ENCODE data around the gene CREBBP. TPM values are rescaled to one million over a fixed set of nuclear protein-coding genes. Genes with fewer than 3 reads are reported as not detected.

CREBBP gene
- total and polyA plus RNA-seq, 2 experiments from 2014 or later = 36.9 to 54.8 TPM

DNA sequence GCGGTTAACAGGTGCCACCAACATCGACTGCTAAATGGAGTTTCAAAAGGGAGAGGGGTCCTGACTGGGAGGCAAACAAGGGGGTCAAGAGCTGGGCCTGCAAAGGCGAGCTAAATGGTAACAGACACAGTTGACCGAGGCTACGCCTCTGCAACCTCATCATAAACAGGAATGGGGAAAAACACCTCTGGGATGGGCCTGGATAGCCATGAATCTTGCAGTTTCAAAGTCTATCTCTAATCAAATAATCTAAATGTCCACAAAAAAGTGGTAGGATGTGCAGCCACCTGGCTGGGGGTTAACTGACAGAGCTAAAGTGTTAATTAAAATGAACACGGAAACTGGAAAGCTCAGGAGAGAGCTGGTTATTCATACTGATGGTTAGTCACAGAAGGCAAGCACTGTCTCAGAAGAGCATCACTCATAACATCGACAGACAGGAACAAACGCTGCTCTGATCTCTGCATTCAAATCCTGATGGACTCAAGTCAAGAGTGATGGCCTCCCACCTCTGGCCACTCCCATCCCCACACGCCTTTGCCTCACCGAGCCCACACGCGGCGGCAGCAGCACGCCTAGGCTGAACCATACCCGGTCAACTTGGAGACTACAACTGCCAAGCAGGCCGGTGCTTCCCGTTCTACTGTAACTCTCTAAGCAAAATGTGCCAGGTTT, 56.3 kb downstream of the CREBBP start:
- H3K27me3 ChIP-seq (ENCODE audit: insufficient read depth) = no peaks in the 10 kb centered on the region
- DNase-seq (ENCODE audit: low spot score) (no peak), ATAC-seq (peak; percentile 40)
- no peaks in the 10 kb centered on the region for H3K9me2 ChIP-seq (ENCODE audit: insufficient read depth)
- no peak overlapping the region for H3K4me3 ChIP-seq
- Mint-ChIP-seq H3K9me3 (no peaks in the 10 kb centered on the region), H3K36me3 (ENCODE audit: low read depth) (no peaks in the 10 kb centered on the region), H3K27ac (no peak overlapping the region; the same call in 1 of the 2 replicates), H3K27me3 (ENCODE audit: insufficient read depth, low read depth, poor library complexity) (peaks cover 1% of the 10 kb centered on the region), H3K4me3 (no peak overlapping the region), H3K4me1 (peaks cover 33% of the 10 kb centered on the region)
- no peak overlapping the region for H3K4me2 ChIP-seq
- peaks cover 84% of the 10 kb centered on the region for H4K20me1 ChIP-seq (replicated peaks; ENCODE audit: insufficient read depth)
- TF ChIP-seq, protein P1, sequence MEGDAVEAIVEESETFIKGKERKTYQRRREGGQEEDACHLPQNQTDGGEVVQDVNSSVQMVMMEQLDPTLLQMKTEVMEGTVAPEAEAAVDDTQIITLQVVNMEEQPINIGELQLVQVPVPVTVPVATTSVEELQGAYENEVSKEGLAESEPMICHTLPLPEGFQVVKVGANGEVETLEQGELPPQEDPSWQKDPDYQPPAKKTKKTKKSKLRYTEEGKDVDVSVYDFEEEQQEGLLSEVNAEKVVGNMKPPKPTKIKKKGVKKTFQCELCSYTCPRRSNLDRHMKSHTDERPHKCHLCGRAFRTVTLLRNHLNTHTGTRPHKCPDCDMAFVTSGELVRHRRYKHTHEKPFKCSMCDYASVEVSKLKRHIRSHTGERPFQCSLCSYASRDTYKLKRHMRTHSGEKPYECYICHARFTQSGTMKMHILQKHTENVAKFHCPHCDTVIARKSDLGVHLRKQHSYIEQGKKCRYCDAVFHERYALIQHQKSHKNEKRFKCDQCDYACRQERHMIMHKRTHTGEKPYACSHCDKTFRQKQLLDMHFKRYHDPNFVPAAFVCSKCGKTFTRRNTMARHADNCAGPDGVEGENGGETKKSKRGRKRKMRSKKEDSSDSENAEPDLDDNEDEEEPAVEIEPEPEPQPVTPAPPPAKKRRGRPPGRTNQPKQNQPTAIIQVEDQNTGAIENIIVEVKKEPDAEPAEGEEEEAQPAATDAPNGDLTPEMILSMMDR (conservative IDR thresholded peaks at IDR 0.05; ENCODE audit: low read depth in 2 of 2) = no peak
- TF ChIP-seq ZNF114 (CRISPR knock-in tag; IDR thresholded peaks at IDR 0.05) (no peak), STAT1 (IDR thresholded peaks at IDR 0.05; ENCODE audit: unreplicated experiment) (no peak), EZH2phosphoT487 (IDR thresholded peaks at IDR 0.05; ENCODE audit: unreplicated experiment) (no peak)
- TF ChIP-seq, protein P2, sequence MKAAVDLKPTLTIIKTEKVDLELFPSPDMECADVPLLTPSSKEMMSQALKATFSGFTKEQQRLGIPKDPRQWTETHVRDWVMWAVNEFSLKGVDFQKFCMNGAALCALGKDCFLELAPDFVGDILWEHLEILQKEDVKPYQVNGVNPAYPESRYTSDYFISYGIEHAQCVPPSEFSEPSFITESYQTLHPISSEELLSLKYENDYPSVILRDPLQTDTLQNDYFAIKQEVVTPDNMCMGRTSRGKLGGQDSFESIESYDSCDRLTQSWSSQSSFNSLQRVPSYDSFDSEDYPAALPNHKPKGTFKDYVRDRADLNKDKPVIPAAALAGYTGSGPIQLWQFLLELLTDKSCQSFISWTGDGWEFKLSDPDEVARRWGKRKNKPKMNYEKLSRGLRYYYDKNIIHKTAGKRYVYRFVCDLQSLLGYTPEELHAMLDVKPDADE (IDR thresholded peaks at IDR 0.05) = no peak
- no peak overlapping the region for H2AFZ ChIP-seq
- peaks cover 2% of the 10 kb centered on the region; the same call in 1 of the 2 replicates for H3F3A ChIP-seq (replicated peaks; ENCODE audit: low read depth)
- H3K79me2 ChIP-seq (replicated peaks; ENCODE audit: insufficient read depth) = peaks cover 100% of the 10 kb centered on the region
- no peaks in the 10 kb centered on the region for H3K36me3 ChIP-seq (ENCODE audit: insufficient read depth)
- peaks cover 20% of the 10 kb centered on the region for H3K4me1 ChIP-seq (ENCODE audit: insufficient read depth)
- no peak overlapping the region for H3K27ac ChIP-seq (ENCODE audit: low read depth)

DNA sequence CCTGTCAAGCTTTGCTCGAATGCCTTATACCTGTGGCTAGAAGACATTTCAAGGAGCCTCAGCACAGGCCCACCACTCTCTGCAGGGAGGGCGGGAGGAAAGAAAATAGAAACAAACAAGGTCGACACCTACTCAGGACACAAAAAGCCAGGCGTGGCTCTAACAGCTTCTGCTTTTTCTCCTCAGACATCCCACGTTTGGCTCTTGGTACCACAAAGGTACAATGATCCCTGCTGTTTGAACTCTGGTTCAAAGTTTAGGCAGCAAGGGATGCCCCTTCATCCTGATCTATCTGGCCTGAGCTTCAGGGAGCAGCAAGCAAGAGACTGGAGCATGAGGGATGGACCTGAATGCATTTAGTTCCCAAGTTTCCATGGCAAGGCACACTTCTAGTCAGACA, 57.1 kb downstream of the CREBBP start:
- Histone ChIP-seq H2AFZ (no peak overlapping the region), H3K27me3 (ENCODE audit: insufficient read depth) (no peaks in the 10 kb centered on the region), H3K4me1 (ENCODE audit: insufficient read depth) (peaks cover 20% of the 10 kb centered on the region), H3F3A (replicated peaks; ENCODE audit: low read depth) (peaks cover 2% of the 10 kb centered on the region; the same call in 1 of the 2 replicates), H3K79me2 (replicated peaks; ENCODE audit: insufficient read depth) (peaks cover 100% of the 10 kb centered on the region), H4K20me1 (replicated peaks; ENCODE audit: insufficient read depth) (peaks cover 83% of the 10 kb centered on the region), H3K4me2 (no peak overlapping the region), H3K27ac (ENCODE audit: low read depth) (no peak overlapping the region), H3K36me3 (ENCODE audit: insufficient read depth) (no peaks in the 10 kb centered on the region), H3K9me2 (ENCODE audit: insufficient read depth) (no peaks in the 10 kb centered on the region), H3K4me3 (no peak overlapping the region)
- DNase-seq (ENCODE audit: low spot score) = no peak
- H3K27me3 Mint-ChIP-seq (ENCODE audit: insufficient read depth, low read depth, poor library complexity) = peaks cover 3% of the 10 kb centered on the region
- no peak overlapping the region for H3K4me3 Mint-ChIP-seq
- no peak for TF ChIP-seq JUNB (IDR thresholded peaks at IDR 0.05; ENCODE audit: unreplicated experiment)
- TF ChIP-seq, protein P1 (conservative IDR thresholded peaks at IDR 0.05; ENCODE audit: low read depth in 2 of 2) = no peak
- no peak for TF ChIP-seq POLR2AphosphoS5 (IDR thresholded peaks at IDR 0.05; ENCODE audit: low read depth)
- no peak for TF ChIP-seq ZNF331 (CRISPR knock-in tag; IDR thresholded peaks at IDR 0.05; ENCODE audit: low read depth)
- TF ChIP-seq STAT1 (IDR thresholded peaks at IDR 0.05; ENCODE audit: unreplicated experiment) = no peak
- TF ChIP-seq EZH2 (IDR thresholded peaks at IDR 0.05; ENCODE audit: low read depth, unreplicated experiment) = no peak
- TF ChIP-seq ZNF114 (CRISPR knock-in tag; IDR thresholded peaks at IDR 0.05) = no peak
- no peak for TF ChIP-seq NANOG (IDR thresholded peaks at IDR 0.05; ENCODE audit: borderline replicate concordance)
- TF ChIP-seq, protein P3, sequence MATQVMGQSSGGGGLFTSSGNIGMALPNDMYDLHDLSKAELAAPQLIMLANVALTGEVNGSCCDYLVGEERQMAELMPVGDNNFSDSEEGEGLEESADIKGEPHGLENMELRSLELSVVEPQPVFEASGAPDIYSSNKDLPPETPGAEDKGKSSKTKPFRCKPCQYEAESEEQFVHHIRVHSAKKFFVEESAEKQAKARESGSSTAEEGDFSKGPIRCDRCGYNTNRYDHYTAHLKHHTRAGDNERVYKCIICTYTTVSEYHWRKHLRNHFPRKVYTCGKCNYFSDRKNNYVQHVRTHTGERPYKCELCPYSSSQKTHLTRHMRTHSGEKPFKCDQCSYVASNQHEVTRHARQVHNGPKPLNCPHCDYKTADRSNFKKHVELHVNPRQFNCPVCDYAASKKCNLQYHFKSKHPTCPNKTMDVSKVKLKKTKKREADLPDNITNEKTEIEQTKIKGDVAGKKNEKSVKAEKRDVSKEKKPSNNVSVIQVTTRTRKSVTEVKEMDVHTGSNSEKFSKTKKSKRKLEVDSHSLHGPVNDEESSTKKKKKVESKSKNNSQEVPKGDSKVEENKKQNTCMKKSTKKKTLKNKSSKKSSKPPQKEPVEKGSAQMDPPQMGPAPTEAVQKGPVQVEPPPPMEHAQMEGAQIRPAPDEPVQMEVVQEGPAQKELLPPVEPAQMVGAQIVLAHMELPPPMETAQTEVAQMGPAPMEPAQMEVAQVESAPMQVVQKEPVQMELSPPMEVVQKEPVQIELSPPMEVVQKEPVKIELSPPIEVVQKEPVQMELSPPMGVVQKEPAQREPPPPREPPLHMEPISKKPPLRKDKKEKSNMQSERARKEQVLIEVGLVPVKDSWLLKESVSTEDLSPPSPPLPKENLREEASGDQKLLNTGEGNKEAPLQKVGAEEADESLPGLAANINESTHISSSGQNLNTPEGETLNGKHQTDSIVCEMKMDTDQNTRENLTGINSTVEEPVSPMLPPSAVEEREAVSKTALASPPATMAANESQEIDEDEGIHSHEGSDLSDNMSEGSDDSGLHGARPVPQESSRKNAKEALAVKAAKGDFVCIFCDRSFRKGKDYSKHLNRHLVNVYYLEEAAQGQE (IDR thresholded peaks at IDR 0.05; ENCODE audit: unreplicated experiment) = no peak
- TF ChIP-seq CREB1 (CRISPR knock-in tag; IDR thresholded peaks at IDR 0.05; ENCODE audit: low read depth) = no peak
- no peak for TF ChIP-seq EZH2phosphoT487 (IDR thresholded peaks at IDR 0.05; ENCODE audit: unreplicated experiment)
- TF ChIP-seq, protein P2 (IDR thresholded peaks at IDR 0.05) = no peak
- ATAC-seq = peak; percentile 33
- no peaks in the 10 kb centered on the region for H3K9me3 Mint-ChIP-seq
- no peak overlapping the region for H3K27ac Mint-ChIP-seq
- H3K4me1 Mint-ChIP-seq = peaks cover 33% of the 10 kb centered on the region
- H3K36me3 Mint-ChIP-seq (ENCODE audit: low read depth) = no peaks in the 10 kb centered on the region
